HepG2 (cell line): ENCODE measurements around the gene LRP5. TPM values are rescaled to one million over a fixed set of nuclear protein-coding genes. Genes with fewer than 3 reads are reported as not detected.

Source experiments
- ATAC-seq: fragments of 200-7000 bp; cut with Tn5 transposase; 3 replicates; pipeline ENCODE4 v1.9.1; 2020; ENCODE audit warnings: mild to moderate bottlenecking, moderate library complexity
- BruUV-seq: library from RNA; stranded (reverse); fragments of 400-500 nt; replicated peaks from 2 replicates; lab custom pipeline; 2021; lab: Mats Ljungman, UMichigan
- CTCF ChIA-PET: fragments of 300-600 bp; formaldehyde crosslinking; extraction: SDS; loops from one replicate; lab custom pipeline; 2021; ENCODE audit warnings: low total read pairs, inconsistent platforms, low intra/inter-chr PET ratio; lab: Yijun Ruan, JAX
- POLR2A ChIA-PET: fragments of 350-600 bp; sonication (Branson Sonifier 250); formaldehyde crosslinking; loops from one replicate; lab custom pipeline; 2020; ENCODE audit warnings: antibody characterized with exemption, inconsistent platforms; lab: Yijun Ruan, JAX
- DNase-seq: peaks from one replicate; pipeline ENCODE4 v3.0.0-alpha.2; 2015; ENCODE audit warnings: low spot score
- FAIRE-seq: peaks from 3 replicates; lab custom pipeline; 2011; peaks lifted over from hg19 to GRCh38; lab: Jason Lieb, UNC
- H2AFZ ChIP-seq: one replicate; pipeline ENCODE4 v1.6.1; 2011; ENCODE audit warnings: low read length, inconsistent platforms
- H3K27ac ChIP-seq: fragments of 300-600 bp; 3 replicates; pipeline ENCODE4 v1.8.0; 2011; ENCODE audit warnings: mixed run types, mild to moderate bottlenecking, mixed read lengths, low read length, inconsistent platforms; ENCODE audit not compliant: insufficient read depth; ENCODE audit errors: extremely low read length
- H3K27me3 ChIP-seq, 2 experiments: fragments of 200-600 bp in 1 of 2; 2 replicates in 1 of 2; 3 replicates in 1 of 2; pipeline versions ENCODE4 v1.6.0 to v1.8.0; 2011; ENCODE audit warnings: low read length in 2 of 2, mild to moderate bottlenecking in 2 of 2, moderate library complexity in 2 of 2, inconsistent platforms in 1 of 2; ENCODE audit not compliant: insufficient read depth in 2 of 2, control insufficient read depth in 1 of 2
- H3K36me3 ChIP-seq, 2 experiments: fragments of 200-600 bp in 1 of 2; replicated peaks in 1 of 2; 2 replicates in 1 of 2; 3 replicates in 1 of 2; pipeline versions ENCODE4 v1.5.1 to v1.8.0; 2011; ENCODE audit warnings: low read length in 2 of 2, inconsistent platforms in 1 of 2; ENCODE audit not compliant: insufficient read depth in 2 of 2, control insufficient read depth in 1 of 2
- H3K4me1 ChIP-seq: 2 replicates; pipeline ENCODE4 v1.5.1; 2012; ENCODE audit warnings: low read length, inconsistent platforms; ENCODE audit not compliant: insufficient read depth
- H3K4me2 ChIP-seq: 2 replicates; pipeline ENCODE4 v1.6.0; 2011; ENCODE audit warnings: low read depth, low read length, inconsistent platforms
- H3K4me3 ChIP-seq, 3 experiments: fragments of 200-600 bp in 1 of 3; sonication (generic), shearing (Covaris generic) in 1 of 3; replicated peaks in 1 of 3; 2 replicates each; pipeline ENCODE4 v1.5.1; 2011 to 2016; ENCODE audit warnings: low read length in 3 of 3, inconsistent platforms in 2 of 3, low read depth in 2 of 3, mild to moderate bottlenecking in 2 of 3, control low read depth in 1 of 3, mixed read lengths in 1 of 3; ENCODE audit not compliant: insufficient read depth in 1 of 3
- H3K79me2 ChIP-seq: one replicate; pipeline ENCODE4 v1.6.1; 2011; ENCODE audit warnings: low read length, inconsistent platforms; ENCODE audit not compliant: insufficient read depth
- H3K9ac ChIP-seq: 2 replicates; pipeline ENCODE4 v1.6.0; 2011; ENCODE audit warnings: mild to moderate bottlenecking, low read depth, low read length, inconsistent platforms; ENCODE audit not compliant: insufficient read depth
- H3K9me3 ChIP-seq: 2 replicates; pipeline ENCODE4 v1.5.1; 2012; ENCODE audit warnings: mild to moderate bottlenecking, low read length
- H4K20me1 ChIP-seq: 2 replicates; pipeline ENCODE4 v1.6.0; 2011; ENCODE audit warnings: inconsistent platforms, mild to moderate bottlenecking, low read length, moderate library complexity; ENCODE audit not compliant: insufficient read depth
- AGO2 ChIP-seq: fragments of 200-400 bp; formaldehyde crosslinking; optimal IDR thresholded peaks from 2 replicates; pipeline ENCODE3; 2017; ENCODE audit warnings: mild to moderate bottlenecking, low read depth, low read length, moderate library complexity
- BCL3 ChIP-seq: sonication (generic); formaldehyde crosslinking; IDR thresholded peaks from 2 replicates; pipeline ENCODE4 v1.5.1; 2020; ENCODE audit warnings: mild to moderate bottlenecking, missing genetic modification reagents, moderate library complexity
- GLMP ChIP-seq: sonication (generic); formaldehyde crosslinking; IDR thresholded peaks from 2 replicates; pipeline ENCODE4 v1.9.0; 2021; ENCODE audit warnings: missing genetic modification reagents, mild to moderate bottlenecking, borderline replicate concordance
- HNRNPL ChIP-seq: fragments of 200-400 bp; formaldehyde crosslinking; IDR thresholded peaks from 2 replicates; pipeline ENCODE4 v1.6.1; 2017; ENCODE audit warnings: mild to moderate bottlenecking, low read depth, low read length
- IRF9 ChIP-seq: sonication (generic); formaldehyde crosslinking; IDR thresholded peaks from 2 replicates; pipeline ENCODE4 v1.8.0; 2022; ENCODE audit warnings: missing genetic modification reagents, mild to moderate bottlenecking, borderline replicate concordance
- NCOA1 ChIP-seq: sonication (generic); formaldehyde crosslinking; IDR thresholded peaks from 2 replicates; pipeline ENCODE4 v1.9.0; 2021; ENCODE audit warnings: missing genetic modification reagents
- POLR2A ChIP-seq, 2 experiments: IDR thresholded peaks; 2 replicates each; pipeline ENCODE4 v1.6.1; 2011; ENCODE audit warnings: low read depth in 2 of 2, low read length in 2 of 2, mild to moderate bottlenecking in 1 of 2, moderate library complexity in 1 of 2; ENCODE audit not compliant: insufficient read depth in 1 of 2
- POLR2AphosphoS2 ChIP-seq: IDR thresholded peaks from 2 replicates; pipeline ENCODE4 v1.6.1; 2011; ENCODE audit warnings: low read depth, low read length, improper control_type of control experiment
- ZNF768 ChIP-seq: sonication (generic); formaldehyde crosslinking; IDR thresholded peaks from 2 replicates; pipeline ENCODE4 v1.4.0; 2020; ENCODE audit warnings: missing genetic modification reagents
- WGBS: methylation state at CpG from one replicate; pipeline ENCODE4 v1.1.6; 2017; ENCODE audit warnings: low lambda C conversion rate; 5-methylcytosine and 5-hydroxymethylcytosine counted together
- in situ Hi-C: cut with HindIII; loops from 2 replicates; pipeline ENCODE4 v1.10.0; 2017; ENCODE audit warnings: low pct_unique_long_range_greater_than_20kb; ENCODE audit not compliant: extremely low pct_ligation_motif_present
- intact Hi-C: fragments of 100-400 bp; cut with micrococcal nuclease; formaldehyde crosslinking; loops from one replicate; pipeline ENCODE4 v1.10.0; 2022; ENCODE audit not compliant: unreplicated experiment
- polyA plus RNA-seq, 8 experiments: library from polyadenylated mRNA; depleted of rRNA in 3 of 8; stranded (reverse) in 7 of 8; unstranded in 1 of 8; fragments of >200 nt; fragmentation: Illumina TruSeq in 4 of 8; extraction: Trizol in 4 of 8; gene quantifications; 2 replicates each; pipeline versions ENCODE4 v1.2.1 to v1.2.3, GENCODE V29; 2011 to 2016; ENCODE audit warnings: low read depth in 4 of 8, missing spikeins in 1 of 8, mixed read lengths in 1 of 8; ENCODE audit not compliant: insufficient read depth in 1 of 8
- total RNA-seq, 5 experiments: library from RNA; depleted of rRNA; stranded (reverse); fragments of >200 nt; fragmentation: Illumina TruSeq; extraction: Trizol; gene quantifications; 2 replicates each; pipeline ENCODE4 v1.2.3, GENCODE V29; 2016; ENCODE audit warnings: low read depth in 1 of 5

Gene LRP5
- total and polyA plus RNA-seq, 2 of the 13 experiments (the other 11 are each of a cell fraction or from before 2014, with no cell fraction given), result 40.4 to 64.0 TPM

- ATAC-seq (no peak; the same call in 2 of the 3 replicates), DNase-seq (no peak), FAIRE-seq (no peak)
- POLR2A ChIA-PET, result interaction anchor here (1.3 to 4.9 kb wide), 5 partner anchors 8 to 83 kb away, joined by 3 to 54 read pairs (median 11); partner anchors contain the start of gene LRP5
- H3K4me1 ChIP-seq, result peaks cover 50% of the 10 kb centered on the region
- intact Hi-C loops, result loop anchor here (2.0 kb wide), 1 partner anchor 125 kb away; no protein-coding TSS in a partner anchor
- no peak overlapping the region for H3K9ac ChIP-seq
- 100% methylated on average over 1 of the region's 4 CpGs for WGBS
- CTCF ChIA-PET, result no interaction called here
- in situ Hi-C loops, result loop anchor here (5.0 kb wide), 1 partner anchor 64 kb away; no protein-coding TSS in a partner anchor
- H3K9me3 ChIP-seq, result no peaks in the 10 kb centered on the region
- H3K4me2 ChIP-seq, result no peak overlapping the region
- no peak overlapping the region for H3K4me3 ChIP-seq
- peak overlapping the region; percentile 31 for H3K27ac ChIP-seq
- H2AFZ ChIP-seq, result no peak overlapping the region
- H3K79me2 ChIP-seq, result peaks cover 36% of the 10 kb centered on the region
- TF ChIP-seq NCOA1 (CRISPR knock-in tag) (no peak), BCL3 (0 out of 2 replicates have a peak, but pooled peaks have one; percentile 23), POLR2A (IDR thresholded peaks at IDR 0.05; ENCODE audit: insufficient read depth in 1 of 2, low read depth in 2 of 2, low read length in 2 of 2) (no peak), HNRNPL (peak; percentile 37; the same call in 1 of the 2 replicates), AGO2 (peak; percentile 73)
- no TSS peak for BruUV-seq
- peaks cover 29% of the 10 kb centered on the region for H4K20me1 ChIP-seq
- H3K36me3 ChIP-seq, result peaks cover 10 to 38% of the 10 kb centered on the region in 2 experiments; a peak in 4 of 5 replicates
- no peaks in the 10 kb centered on the region for H3K27me3 ChIP-seq
Observed at GRCh38 chr11:68381716-68382115, 69.3 kb downstream of the LRP5 start.

DNA sequence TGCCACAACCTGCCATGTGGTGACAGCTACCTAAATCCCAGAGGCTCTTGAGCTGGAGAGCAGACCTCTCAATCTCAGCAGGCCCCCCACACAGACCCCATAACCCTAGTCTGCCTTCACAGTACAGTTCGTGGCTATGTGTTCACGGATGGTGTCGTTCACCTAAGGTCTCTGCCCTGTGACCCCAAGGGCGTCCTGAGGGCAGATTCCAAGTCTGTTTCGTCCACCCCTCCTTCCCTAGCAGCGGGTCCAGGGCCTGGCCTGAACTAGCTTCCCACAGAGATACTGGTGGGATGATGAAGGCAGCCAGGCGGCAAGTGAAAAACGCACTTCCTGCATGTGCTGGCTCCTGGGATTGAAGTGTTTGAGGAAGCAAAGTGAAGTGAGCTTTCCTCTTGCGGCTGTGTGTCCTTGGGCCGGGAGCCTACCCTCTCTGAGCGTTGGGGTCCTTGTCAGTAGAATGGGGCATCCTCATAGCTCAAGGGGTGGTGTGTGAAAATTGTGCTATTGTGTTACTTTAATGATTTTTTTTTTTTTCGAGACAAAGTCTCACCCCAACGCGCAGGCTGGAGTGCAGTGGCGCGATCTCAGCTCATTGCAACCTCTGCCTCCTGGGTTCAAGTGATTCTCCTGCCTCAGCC lies 70.1 kb downstream of the LRP5 start:
- Histone ChIP-seq H3K4me2 (no peak overlapping the region), H3K9ac (no peak overlapping the region), H3K27ac (no peak overlapping the region), H3K9me3 (no peaks in the 10 kb centered on the region), H2AFZ (no peak overlapping the region), H4K20me1 (peaks cover 25% of the 10 kb centered on the region)
- ChIA-PET CTCF (no interaction called here), POLR2A (interaction anchor here (1.3 to 4.9 kb wide), 3 partner anchors 9 to 84 kb away, joined by 3 to 54 read pairs (median 5); partner anchors contain the start of gene LRP5)
- intact Hi-C loops, result no loop called here
- ATAC-seq, result no peak
- in situ Hi-C loops, result loop anchor here (5.0 kb wide), 1 partner anchor 65 kb away; no protein-coding TSS in a partner anchor
- TF ChIP-seq GLMP, result no peak
- peak; percentile 96 for TF ChIP-seq ZNF768
- TF ChIP-seq IRF9, result no peak
- 0 out of 2 replicates have a peak, but pooled peaks have one; percentile 28 for TF ChIP-seq POLR2AphosphoS2
- TF ChIP-seq, all 625 proteins: peak for 2
- no peak for FAIRE-seq
- no peak overlapping the region for H3K4me3 ChIP-seq
- no peak for DNase-seq
- WGBS, result 94% methylated on average over 16 of the region's 16 CpGs
- peaks cover 50% of the 10 kb centered on the region for H3K4me1 ChIP-seq
- H3K27me3 ChIP-seq, result no peaks in the 10 kb centered on the region
- no TSS peak for BruUV-seq
- peaks cover 34% of the 10 kb centered on the region for H3K79me2 ChIP-seq
- H3K36me3 ChIP-seq, result peaks cover 12 to 41% of the 10 kb centered on the region in 2 experiments; a peak in 4 of 5 replicates
